Activated CD4-positive, alpha-beta T cell treated with anti-CD3 and anti-CD28 coated beads, Interleukin-2, amount 10 ng/mL, durations not matched to agents 7 days and 5 days (primary cell): ENCODE results near the gene ENAH. TPM values are rescaled to one million over a fixed set of nuclear protein-coding genes. Genes with fewer than 3 reads are reported as not detected.

ENCODE experiments used
- CTCF ChIA-PET: fragments of 350-600 bp; sonication (Branson Sonifier 250); formaldehyde crosslinking; loops from one replicate; lab custom pipeline; 2021; ENCODE audit warnings: antibody characterized with exemption; lab: Charles Lee
- POLR2A ChIA-PET: fragments of 350-600 bp; sonication (Branson Sonifier 250); formaldehyde crosslinking; loops from one replicate; lab custom pipeline; 2021; ENCODE audit warnings: antibody characterized with exemption; lab: Charles Lee
- DNase-seq: peaks from one replicate; pipeline ENCODE4 v3.0.0-alpha.2; 2020
- H3K27ac Mint-ChIP-seq: one replicate; pipeline ENCODE4 v1.8.0; 2021; ENCODE audit warnings: mild to moderate bottlenecking, moderate library complexity, mixed read lengths
- H3K27me3 Mint-ChIP-seq: one replicate; pipeline ENCODE4 v1.8.0; 2021; ENCODE audit warnings: mixed read lengths
- H3K36me3 Mint-ChIP-seq: one replicate; pipeline ENCODE4 v1.8.0; 2021; ENCODE audit warnings: low read depth, mixed read lengths
- H3K4me1 Mint-ChIP-seq: one replicate; pipeline ENCODE4 v1.8.0; 2021; ENCODE audit warnings: mixed read lengths
- H3K4me3 Mint-ChIP-seq: one replicate; pipeline ENCODE4 v1.8.0; 2021; ENCODE audit warnings: mild to moderate bottlenecking, moderate library complexity, mixed read lengths
- H3K9me3 Mint-ChIP-seq: one replicate; pipeline ENCODE4 v1.8.0; 2021; ENCODE audit warnings: mixed read lengths
- total RNA-seq, 2 experiments: library from RNA; stranded (reverse); gene quantifications; one replicate each; pipeline ENCODE4 v1.2.3, GENCODE V29; 2021

The ENAH gene
- total RNA-seq, 2 experiments from 2014 or later = not detected

DNA sequence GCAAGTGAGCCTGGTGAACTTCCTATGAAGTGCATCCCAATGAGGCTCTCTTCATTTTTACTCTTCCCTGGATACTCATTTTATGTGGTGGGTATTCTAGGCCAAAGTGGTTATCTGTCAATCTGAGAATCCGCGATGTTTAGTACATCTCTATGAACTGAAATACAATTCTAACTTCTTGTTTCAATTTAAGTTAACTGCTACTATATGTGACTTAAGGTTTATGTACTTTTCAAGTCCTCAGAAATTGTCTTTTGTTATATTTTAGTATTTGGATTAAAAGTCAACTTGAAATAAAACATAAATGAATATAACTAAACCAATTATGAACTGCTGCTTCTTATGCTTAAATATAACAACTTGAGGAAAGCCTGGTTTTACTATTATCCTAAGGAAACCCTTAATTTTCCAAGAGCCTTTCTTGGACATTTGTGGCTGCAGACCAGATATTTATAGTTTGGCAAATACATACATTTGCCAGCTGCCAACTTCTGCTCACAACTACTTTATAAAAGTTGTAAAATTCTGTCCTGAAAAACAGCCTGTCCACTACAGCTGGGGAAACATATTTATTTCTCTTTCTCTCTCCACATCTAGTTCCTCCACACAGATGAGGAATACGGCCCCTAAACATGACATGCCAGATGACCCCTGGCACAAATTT is 60.4 kb downstream of the ENAH start:
- POLR2A ChIA-PET = no interaction called here
- no peaks in the 10 kb centered on the region for H3K36me3 Mint-ChIP-seq
- no peak overlapping the region for H3K27ac Mint-ChIP-seq
- H3K27me3 Mint-ChIP-seq = peaks cover 15% of the 10 kb centered on the region
- H3K4me1 Mint-ChIP-seq = no peaks in the 10 kb centered on the region
- H3K4me3 Mint-ChIP-seq = no peak overlapping the region
- DNase-seq = no peak
- H3K9me3 Mint-ChIP-seq = no peaks in the 10 kb centered on the region
- CTCF ChIA-PET = interaction anchor here (0.6 to 1.0 kb wide), 2 partner anchors 110 to 118 kb away, joined by 3 read pairs; no protein-coding TSS in a partner anchor

DNA sequence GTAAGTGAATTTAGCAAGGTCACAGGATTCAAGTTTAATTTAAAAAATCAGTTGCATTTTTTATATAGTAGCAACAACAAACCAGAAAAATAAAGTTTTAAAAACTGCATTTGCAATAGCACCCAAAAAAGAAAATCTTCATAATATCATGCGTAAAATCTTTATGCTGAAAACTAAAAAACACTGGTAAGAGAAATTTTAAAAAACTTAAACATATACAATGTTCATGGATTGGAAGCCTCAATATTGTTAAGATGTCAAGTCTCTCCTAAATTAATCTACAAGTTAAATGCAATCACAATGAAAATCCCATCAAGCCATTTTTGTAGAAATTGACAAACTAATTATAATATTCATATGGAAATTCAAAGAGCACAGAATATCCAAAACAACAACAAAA is 65.6 kb downstream of the ENAH start:
- no peak for DNase-seq
- Mint-ChIP-seq H3K9me3 (no peaks in the 10 kb centered on the region), H3K27ac (no peak overlapping the region), H3K4me3 (no peak overlapping the region), H3K27me3 (peaks cover 6% of the 10 kb centered on the region), H3K4me1 (no peaks in the 10 kb centered on the region), H3K36me3 (no peaks in the 10 kb centered on the region)
- ChIA-PET CTCF (no interaction called here), POLR2A (no interaction called here)

DNA sequence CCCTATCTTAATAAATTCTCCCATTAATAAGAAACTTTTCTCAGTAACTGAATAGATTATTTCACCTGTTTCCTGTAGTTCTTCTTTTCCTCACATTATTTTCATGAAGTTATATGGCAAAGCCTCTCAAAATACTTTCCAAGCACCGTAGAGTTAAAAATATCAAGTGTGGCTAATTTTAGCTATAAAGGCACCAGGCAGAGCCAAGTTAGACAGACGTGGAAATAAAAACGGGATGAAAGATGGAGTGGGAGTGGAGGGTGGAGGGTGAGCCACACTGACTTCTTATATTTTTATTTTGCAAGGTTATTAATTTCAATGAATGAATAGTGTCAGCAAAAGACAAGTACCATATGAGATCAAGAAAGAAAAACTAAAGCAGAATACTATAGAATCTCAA is 71.7 kb downstream of the ENAH start:
- H3K27ac Mint-ChIP-seq = no peak overlapping the region
- H3K4me3 Mint-ChIP-seq = no peak overlapping the region
- DNase-seq = no peak
- no peaks in the 10 kb centered on the region for H3K36me3 Mint-ChIP-seq
- no peaks in the 10 kb centered on the region for H3K9me3 Mint-ChIP-seq
- CTCF ChIA-PET = no interaction called here
- POLR2A ChIA-PET = no interaction called here
- peaks cover 2% of the 10 kb centered on the region for H3K4me1 Mint-ChIP-seq
- H3K27me3 Mint-ChIP-seq = peaks cover 9% of the 10 kb centered on the region

DNA sequence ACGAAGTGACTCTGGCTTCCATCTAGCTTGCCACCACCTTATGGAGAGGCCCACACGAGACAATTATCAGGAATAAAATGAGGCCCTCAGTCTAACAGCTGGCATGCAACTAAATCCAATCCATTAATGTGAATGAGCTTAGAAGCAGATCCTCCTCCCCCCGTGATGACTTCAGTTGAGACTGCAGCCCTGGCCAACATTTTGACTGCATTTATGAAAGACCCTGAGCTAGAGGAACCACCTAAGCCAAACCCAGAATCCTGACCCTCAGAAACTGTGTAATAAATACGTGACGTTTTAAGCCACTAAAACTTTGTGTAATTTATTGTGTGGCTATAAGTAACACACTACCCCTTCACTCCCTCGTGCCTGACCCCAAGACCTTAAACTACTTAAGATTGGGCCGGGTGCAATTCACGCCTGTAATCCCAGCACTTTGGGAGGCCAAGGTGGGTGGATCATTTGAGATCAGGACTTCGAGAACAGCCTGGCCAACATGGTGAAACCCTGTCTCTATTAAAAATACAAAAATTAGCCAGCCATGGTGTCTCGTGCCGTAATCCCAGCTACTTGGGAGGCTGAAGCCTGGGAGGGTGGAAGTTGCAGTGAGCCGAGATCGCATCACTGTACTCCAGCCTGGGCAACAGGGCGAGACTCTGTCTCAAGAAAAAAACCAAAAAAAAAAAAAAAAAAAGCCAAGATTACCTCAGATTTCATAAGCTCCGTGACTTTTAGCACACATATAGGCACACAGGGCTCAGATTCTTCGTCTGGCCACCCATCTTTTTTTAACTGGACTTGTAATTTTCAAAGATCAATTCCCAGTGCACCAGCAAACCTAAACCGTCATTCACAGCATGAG is 72.5 kb downstream of the ENAH start:
- no peak overlapping the region for H3K4me3 Mint-ChIP-seq
- ChIA-PET POLR2A (no interaction called here), CTCF (interaction anchor here (0.6 kb wide), 1 partner anchor 79 kb away, joined by 3 read pairs; no protein-coding TSS in a partner anchor)
- no peaks in the 10 kb centered on the region for H3K9me3 Mint-ChIP-seq
- DNase-seq = no peak
- H3K36me3 Mint-ChIP-seq = no peaks in the 10 kb centered on the region
- H3K27me3 Mint-ChIP-seq = peaks cover 9% of the 10 kb centered on the region
- no peak overlapping the region for H3K27ac Mint-ChIP-seq
- H3K4me1 Mint-ChIP-seq = peaks cover 2% of the 10 kb centered on the region

DNA sequence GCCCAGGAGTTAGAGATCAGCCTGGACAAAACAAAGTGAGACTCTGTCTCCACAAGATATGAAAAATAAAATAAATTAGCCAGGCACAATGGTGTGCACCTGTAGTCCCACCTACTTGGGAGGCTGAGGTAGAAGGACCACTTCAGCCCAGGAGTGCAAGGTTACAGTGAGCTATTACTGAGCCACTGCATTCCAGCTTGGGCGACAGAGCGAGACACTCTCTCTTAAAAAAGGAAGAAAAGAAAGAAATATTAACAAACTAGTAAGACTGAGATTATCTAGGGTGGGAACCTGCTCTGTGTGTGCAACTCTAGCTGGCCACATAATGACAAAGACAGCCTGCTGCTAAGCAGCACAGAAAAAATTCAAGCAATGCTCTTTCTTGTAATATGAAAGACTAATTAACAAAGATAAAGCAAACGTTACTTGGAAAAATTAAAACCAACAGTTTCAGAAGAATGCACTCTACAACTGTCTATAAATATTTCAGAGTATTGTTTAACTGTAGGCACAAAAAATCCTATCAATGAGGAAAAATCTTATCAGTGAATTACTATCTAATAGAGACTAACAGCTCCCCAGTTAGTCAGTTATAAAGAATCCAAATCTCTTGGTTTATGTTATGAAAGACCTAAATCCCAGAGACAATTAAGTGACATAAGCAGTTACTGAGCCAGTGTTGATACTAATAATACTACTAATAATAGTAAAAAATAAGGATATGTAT is 74.5 kb downstream of the ENAH start:
- CTCF ChIA-PET = no interaction called here

DNA sequence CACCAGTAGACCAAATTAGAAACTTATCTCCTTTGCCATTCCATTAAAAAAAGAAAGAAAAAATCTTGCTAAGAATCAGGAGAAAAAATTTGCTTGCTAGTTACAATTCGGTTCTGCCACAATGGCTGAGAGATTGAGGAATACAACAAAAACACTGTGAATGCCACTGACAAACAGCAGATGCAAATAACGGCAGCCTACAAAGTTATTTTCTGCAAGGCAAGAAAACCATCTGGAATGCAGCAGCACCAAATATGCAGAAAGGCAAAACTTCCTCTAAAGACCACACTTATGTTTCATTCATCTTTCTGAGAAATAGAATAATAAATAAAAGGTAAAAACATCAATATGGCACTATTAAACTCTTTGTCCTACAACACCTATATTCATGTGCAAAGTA is 75.7 kb downstream of the ENAH start:
- H3K27me3 Mint-ChIP-seq = peaks cover 7% of the 10 kb centered on the region
- H3K36me3 Mint-ChIP-seq = no peaks in the 10 kb centered on the region
- no peak for DNase-seq
- no peaks in the 10 kb centered on the region for H3K9me3 Mint-ChIP-seq
- POLR2A ChIA-PET = no interaction called here
- peaks cover 2% of the 10 kb centered on the region for H3K4me1 Mint-ChIP-seq
- CTCF ChIA-PET = no interaction called here
- H3K4me3 Mint-ChIP-seq = no peak overlapping the region
- no peak overlapping the region for H3K27ac Mint-ChIP-seq

More for the DNA sequence above, 74.5 kb downstream of the ENAH start:
- Mint-ChIP-seq H3K27me3 (peaks cover 7% of the 10 kb centered on the region), H3K27ac (no peak overlapping the region), H3K4me3 (no peak overlapping the region), H3K9me3 (no peaks in the 10 kb centered on the region), H3K36me3 (no peaks in the 10 kb centered on the region), H3K4me1 (peaks cover 2% of the 10 kb centered on the region)
- no peak for DNase-seq
- POLR2A ChIA-PET = no interaction called here

DNA sequence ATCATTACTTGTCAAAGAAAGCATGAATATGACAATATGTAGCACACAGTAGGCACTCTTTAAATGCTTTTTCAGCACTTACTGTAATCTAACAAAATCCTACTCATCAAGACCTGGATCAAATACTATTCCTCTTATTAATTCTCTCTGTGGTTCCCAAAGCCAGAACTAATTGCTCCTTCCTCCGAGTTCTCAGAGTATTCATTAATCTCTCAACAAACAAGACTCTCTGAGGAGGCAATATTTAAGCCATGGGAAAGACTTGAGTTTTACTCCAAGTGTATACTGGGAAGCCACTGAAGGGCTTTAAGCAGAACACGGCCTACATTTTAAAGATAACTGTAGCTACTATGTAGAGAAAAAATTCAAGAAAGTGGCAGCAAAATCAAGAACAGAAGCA is 79.7 kb downstream of the ENAH start:
- Mint-ChIP-seq H3K36me3 (no peaks in the 10 kb centered on the region), H3K27ac (no peak overlapping the region), H3K4me3 (no peak overlapping the region), H3K9me3 (no peaks in the 10 kb centered on the region), H3K4me1 (peaks cover 2% of the 10 kb centered on the region), H3K27me3 (peaks cover 2% of the 10 kb centered on the region)
- POLR2A ChIA-PET = no interaction called here
- CTCF ChIA-PET = no interaction called here
- DNase-seq = no peak

DNA sequence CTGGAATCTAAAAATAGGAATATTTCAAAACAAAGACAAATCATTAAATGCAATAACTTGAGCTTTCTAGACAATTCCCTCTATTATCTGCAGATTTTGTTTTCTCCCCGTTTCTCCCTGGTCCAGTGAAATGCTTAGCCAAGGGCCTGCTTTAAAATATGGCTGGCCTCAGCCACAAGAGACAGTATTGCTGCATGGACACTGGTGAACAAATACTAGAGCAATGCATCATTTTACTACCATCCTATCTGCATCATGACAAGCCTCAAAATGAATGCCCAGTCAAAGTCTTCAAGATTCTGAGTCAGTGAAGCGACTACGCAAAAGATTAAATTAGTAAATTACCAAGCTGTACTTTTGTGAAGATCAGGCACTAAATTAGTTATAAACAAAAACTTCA is 80.5 kb downstream of the ENAH start:
- H3K4me1 Mint-ChIP-seq = peaks cover 2% of the 10 kb centered on the region
- CTCF ChIA-PET = no interaction called here
- no peak for DNase-seq
- no peaks in the 10 kb centered on the region for H3K27me3 Mint-ChIP-seq
- H3K36me3 Mint-ChIP-seq = no peaks in the 10 kb centered on the region
- no peak overlapping the region for H3K4me3 Mint-ChIP-seq
- no peaks in the 10 kb centered on the region for H3K9me3 Mint-ChIP-seq
- no peak overlapping the region for H3K27ac Mint-ChIP-seq
- POLR2A ChIA-PET = no interaction called here

DNA sequence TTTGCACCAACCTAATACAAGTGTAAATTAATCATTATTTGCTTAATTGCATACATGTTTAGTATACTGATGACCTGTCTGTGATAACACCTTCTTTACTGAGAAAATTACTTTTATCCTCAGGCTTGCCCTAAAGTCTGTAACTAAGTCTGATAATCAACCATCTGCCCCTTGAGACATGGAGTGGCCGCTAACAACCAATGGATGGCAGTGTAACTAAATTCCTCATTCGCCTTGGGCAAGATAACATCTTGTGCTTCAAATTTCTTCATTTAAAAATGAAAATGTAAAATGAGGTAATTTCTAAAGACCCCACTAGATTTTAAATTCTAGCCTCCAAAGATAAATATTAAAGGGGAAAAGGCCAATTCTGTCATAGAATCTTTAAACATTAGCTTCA is 85.1 kb downstream of the ENAH start:
- H3K9me3 Mint-ChIP-seq = no peaks in the 10 kb centered on the region
- no peak overlapping the region for H3K27ac Mint-ChIP-seq
- ChIA-PET POLR2A (no interaction called here), CTCF (no interaction called here)
- DNase-seq = no peak
- no peaks in the 10 kb centered on the region for H3K36me3 Mint-ChIP-seq
- H3K27me3 Mint-ChIP-seq = no peaks in the 10 kb centered on the region
- no peaks in the 10 kb centered on the region for H3K4me1 Mint-ChIP-seq
- no peak overlapping the region for H3K4me3 Mint-ChIP-seq

DNA sequence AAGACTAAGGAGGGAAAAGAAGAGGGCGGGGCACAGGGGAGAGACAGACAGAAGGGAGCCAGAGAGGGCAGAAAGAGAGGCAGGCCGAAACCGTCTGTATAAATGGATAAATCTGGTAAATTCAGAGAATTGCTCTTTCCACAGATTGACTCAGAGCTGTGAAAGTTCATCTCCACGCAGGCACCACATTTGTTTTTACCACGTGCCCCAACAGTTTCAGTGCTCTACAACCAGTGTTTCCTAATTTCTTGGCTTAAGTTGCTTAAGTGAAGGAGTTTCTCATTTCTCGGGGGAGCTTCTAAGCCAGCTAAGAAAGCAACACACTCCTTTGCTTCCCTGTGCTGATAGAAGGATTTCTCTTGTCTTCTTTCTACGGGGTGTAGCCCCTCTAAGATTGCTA is 87.1 kb downstream of the ENAH start:
- no peaks in the 10 kb centered on the region for H3K36me3 Mint-ChIP-seq
- no peak overlapping the region for H3K4me3 Mint-ChIP-seq
- DNase-seq = no peak
- ChIA-PET CTCF (no interaction called here), POLR2A (no interaction called here)
- H3K4me1 Mint-ChIP-seq = no peaks in the 10 kb centered on the region
- H3K27ac Mint-ChIP-seq = no peak overlapping the region
- H3K27me3 Mint-ChIP-seq = peaks cover 4% of the 10 kb centered on the region
- no peaks in the 10 kb centered on the region for H3K9me3 Mint-ChIP-seq

DNA sequence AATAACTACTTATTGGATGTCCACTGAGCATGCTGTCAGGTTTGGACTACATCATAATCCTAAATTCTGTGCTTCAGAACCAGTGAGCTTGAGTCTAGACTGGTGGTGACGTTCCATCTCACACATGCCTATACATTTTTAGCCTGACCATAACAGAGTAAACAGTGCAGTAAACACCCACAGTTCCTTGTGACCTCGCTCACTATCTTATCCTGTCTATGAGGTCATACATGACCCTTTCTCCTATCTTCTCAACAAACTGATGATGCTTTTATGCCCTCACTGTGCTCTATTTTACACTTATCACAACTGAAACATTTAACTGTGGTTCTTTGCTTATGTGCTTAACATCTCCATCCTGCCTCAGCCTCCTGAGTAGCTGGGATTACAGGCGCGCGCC is 91.2 kb downstream of the ENAH start:
- ChIA-PET POLR2A (no interaction called here), CTCF (interaction anchor here (0.6 kb wide), 1 partner anchor 468 kb away, joined by 4 read pairs; no protein-coding TSS in a partner anchor)
- no peaks in the 10 kb centered on the region for H3K36me3 Mint-ChIP-seq
- DNase-seq = no peak
- no peaks in the 10 kb centered on the region for H3K4me1 Mint-ChIP-seq
- H3K27ac Mint-ChIP-seq = no peak overlapping the region
- H3K4me3 Mint-ChIP-seq = no peak overlapping the region
- no peaks in the 10 kb centered on the region for H3K9me3 Mint-ChIP-seq
- H3K27me3 Mint-ChIP-seq = peaks cover 7% of the 10 kb centered on the region

DNA sequence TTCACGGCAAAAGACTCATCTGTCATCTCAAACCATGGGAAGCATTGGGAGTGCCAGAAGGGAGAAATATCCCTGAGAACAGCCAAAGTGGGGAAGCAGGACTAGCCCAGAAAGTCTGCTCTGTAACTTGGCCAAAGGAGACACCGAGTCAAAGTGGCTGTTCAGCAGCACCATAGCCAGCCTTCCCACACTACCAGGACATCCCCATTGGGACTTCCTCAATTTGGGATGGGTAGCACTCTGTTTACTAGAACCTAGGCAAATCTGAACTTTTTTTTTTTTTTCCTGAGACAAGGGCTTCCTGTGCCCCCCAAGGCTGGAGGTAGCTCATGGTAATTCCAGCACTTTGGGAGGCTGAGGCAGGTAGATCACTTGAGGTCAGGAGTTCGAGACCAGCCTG is 93.0 kb downstream of the ENAH start:
- ChIA-PET POLR2A (no interaction called here), CTCF (no interaction called here)
- no peak overlapping the region for H3K27ac Mint-ChIP-seq

DNA sequence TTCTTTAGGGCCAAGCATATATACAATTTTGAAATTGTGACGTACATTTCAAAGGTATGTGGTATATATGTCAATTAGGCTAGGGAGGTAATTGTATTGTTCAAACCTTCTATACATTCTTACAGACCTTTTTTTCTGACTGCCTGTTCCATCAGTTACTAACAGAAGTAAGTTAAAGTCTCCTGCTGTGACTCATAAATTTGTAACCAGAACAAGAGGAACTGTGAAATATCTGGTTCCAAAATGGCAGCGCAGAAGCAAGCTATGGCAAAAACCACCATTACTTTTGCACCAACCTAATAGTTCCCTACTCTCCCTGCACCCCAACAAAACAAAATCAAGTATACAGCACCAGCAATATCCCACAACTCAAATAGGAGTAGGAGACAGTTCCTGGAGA is 93.6 kb downstream of the ENAH start:
- ChIA-PET CTCF (no interaction called here), POLR2A (no interaction called here)
- Mint-ChIP-seq H3K9me3 (no peaks in the 10 kb centered on the region), H3K4me3 (no peak overlapping the region), H3K36me3 (no peaks in the 10 kb centered on the region), H3K27me3 (peaks cover 13% of the 10 kb centered on the region), H3K27ac (no peak overlapping the region), H3K4me1 (no peaks in the 10 kb centered on the region)
- DNase-seq = no peak

More for the DNA sequence above, 93.0 kb downstream of the ENAH start:
- Mint-ChIP-seq H3K4me1 (no peaks in the 10 kb centered on the region), H3K36me3 (no peaks in the 10 kb centered on the region), H3K27me3 (peaks cover 13% of the 10 kb centered on the region), H3K9me3 (no peaks in the 10 kb centered on the region), H3K4me3 (no peak overlapping the region)
- no peak for DNase-seq
